Activated gamma-delta T cell (primary cell): ENCODE results near the gene CHCHD2.
"Not testable (repeated sequence)": the region's sequence is repeated elsewhere in the genome, so short reads cannot be mapped to it uniquely, and the experiment has no call there.

Experiments used
- DNase-seq: peaks from one replicate; lab custom pipeline; 2025; lab: John Stamatoyannopoulos, UW

Gene CHCHD2

DNA sequence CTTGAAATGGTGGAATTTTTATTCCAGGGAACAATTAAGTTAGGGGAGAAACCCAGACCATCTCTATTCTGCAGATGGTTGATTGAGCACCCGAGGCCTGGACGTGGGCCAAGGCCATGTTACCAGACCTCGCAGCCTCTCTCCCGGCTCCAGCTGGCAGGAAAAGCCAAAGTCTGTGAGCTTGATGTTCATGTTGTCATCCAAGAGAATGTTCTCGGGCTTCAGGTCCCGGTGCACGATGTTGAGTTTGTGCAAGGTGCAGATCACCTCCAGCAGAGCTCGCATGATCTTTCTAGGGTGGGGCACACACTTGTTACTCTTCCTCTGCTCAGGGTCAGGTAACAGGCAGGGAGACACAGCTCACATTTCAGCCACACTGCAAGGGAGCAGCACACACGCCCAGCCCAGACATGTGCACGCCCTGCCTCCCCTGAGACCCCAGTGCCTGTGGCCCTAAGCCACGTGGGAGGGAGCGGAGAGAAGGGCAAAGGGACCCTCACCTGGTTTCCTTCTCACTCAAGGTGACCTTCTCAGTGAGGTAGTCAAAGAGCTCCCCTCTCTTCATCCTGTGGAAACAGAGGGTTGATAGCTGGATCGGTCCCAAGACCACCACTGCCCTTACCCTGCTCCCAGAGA, 23.0 kb downstream of the CHCHD2 start:
- no peak for DNase-seq

DNA sequence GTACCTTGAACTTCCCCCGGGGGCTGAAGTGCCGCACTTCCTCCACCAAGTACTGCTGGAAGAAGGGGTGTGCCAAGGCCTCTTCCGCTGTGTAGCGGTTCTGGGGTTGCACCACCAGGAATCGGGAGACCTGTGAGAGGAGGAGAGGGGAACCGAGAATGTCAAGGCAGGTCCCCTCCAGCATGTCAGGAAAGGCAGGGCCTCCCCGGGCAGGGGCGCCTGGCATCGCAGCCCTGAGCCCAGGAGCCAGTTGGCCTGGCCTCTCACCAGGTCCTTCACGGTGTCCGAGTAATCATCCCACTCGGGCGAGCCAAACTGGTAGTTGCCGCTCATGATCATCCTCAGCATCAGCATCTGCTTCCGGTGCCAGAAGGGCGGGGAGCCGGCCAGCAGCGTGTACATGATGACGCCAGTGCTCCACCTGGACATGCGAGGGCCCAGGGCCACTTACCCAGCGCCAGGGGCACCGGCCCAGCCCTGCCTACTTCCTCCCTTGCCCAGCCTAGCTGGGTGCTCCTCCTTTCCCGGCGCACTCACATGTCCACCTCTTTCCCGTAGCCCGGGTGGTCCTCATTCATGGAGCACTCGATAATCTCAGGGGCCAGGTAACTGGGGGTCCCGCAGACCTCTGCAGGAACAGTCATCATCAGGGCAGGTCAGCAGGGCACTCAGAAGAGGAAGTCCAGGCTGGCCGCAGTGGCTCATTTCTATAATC, 24.5 kb downstream of the CHCHD2 start:
- DNase-seq, result no peak

DNA sequence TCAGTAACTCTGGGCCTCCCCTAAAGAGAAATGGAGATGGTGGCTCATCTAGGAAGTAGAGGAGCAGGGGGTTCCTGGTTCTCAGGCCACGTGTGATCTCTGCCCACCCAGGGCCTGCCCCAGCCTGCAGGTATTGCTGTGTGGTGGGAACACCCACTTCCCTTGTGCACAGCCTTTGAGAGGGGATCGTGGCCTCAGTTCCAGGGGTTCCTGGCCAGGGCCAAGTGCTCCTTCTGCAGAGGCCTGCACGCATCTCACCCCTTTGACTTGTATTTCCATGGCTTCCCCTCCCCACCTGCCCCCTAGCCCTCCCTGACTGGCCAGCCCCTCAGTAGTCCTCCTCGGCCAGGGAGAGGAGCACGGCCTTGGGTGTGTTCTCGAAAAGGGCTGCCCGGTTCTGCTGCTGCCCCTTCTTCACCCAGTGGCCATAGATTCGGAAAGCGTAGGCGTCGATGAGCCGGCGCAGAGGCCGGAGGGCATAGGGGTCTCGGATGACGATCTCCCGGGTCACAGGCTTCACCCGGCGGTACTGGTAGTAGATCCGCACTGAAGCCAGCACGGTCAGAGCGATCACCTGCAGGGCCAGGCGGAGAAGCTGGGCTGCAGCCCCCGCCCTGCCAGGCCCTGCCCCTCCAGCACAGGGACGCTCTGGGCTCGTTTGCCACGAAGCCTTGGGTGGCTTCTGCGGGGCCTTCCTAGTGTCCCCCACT, 25.4 kb downstream of the CHCHD2 start:
- not testable (repeated sequence) for DNase-seq

DNA sequence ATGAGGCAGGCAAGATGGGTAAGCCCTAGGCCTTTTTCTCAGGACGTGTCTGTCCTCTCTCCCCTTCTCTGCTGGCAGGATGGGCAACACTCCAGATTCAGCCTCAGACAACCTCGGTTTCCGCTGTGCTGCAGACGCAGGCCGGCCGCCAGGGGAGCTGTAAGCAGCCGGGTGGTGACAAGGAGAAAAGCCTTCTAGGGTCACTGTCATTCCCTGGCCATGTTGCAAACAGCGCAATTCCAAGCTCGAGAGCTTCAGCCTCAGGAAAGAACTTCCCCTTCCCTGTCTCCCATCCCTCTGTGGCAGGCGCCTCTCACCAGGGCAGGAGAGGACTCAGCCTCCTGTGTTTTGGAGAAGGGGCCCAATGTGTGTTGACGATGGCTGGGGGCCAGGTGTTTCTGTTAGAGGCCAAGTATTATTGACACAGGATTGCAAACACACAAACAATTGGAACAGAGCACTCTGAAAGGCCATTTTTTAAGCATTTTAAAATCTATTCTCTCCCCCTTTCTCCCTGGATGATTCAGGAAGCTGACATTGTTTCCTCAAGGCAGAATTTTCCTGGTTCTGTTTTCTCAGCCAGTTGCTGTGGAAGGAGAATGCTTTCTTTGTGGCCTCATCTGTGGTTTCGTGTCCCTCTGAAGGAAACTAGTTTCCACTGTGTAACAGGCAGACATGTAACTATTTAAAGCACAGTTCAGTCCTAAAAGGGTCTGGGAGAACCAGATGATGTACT, 26.7 kb downstream of the CHCHD2 start:
- no peak for DNase-seq

DNA sequence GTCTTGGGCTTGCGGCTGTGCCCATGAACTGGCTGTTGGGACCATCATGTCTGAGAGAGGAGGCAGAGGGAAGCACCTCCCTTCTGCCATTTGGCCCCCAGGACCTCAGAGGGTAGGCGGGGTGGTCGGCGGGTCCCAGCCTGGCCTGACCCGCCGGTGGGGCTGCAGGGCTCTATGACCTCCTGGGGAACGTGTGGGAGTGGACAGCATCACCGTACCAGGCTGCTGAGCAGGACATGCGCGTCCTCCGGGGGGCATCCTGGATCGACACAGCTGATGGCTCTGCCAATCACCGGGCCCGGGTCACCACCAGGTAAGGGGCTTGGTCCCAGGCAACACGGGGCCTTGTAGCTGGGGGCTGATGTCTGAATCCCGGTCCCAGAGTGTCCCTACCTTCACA, 28.1 kb downstream of the CHCHD2 start:
- no peak for DNase-seq

DNA sequence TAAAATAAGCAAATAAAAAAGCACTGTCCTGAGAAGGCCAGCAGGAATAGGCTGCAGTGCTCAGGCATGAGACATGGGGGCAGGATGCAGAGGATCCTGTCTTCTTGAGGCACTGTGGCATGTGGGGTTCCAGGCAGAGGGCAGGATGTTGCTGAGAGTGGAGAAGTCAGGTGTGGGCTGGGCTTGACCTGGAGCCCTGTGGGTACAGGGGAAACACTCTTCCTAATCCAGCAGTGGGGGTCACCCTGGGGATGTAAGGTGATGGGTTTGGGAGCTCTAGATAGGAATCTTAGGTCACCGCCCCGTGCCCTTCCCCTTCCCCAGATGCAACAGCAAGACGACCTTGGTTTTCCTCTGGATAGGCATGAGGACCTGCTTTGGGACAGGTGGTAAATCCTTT, 28.6 kb downstream of the CHCHD2 start:
- DNase-seq, result no peak

DNA sequence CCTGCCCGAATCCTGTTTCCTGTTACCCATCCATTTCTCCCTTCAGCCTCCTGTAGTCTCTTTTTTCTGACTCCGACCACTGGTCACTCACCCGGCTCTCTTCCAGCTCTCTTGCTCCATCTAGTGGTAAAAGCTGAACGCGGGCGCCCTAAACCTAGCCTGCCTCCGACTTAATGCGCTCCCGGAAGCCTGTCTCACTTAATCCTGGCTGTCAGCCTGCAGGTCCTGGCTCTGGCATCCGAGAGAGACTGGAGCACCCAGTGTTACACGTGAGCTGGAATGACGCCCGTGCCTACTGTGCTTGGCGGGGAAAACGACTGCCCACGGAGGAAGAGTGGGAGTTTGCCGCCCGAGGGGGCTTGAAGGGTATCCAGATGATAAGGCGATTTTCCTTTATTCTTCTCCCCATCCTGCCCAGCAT, 31.9 kb downstream of the CHCHD2 start:
- no peak for DNase-seq

DNA sequence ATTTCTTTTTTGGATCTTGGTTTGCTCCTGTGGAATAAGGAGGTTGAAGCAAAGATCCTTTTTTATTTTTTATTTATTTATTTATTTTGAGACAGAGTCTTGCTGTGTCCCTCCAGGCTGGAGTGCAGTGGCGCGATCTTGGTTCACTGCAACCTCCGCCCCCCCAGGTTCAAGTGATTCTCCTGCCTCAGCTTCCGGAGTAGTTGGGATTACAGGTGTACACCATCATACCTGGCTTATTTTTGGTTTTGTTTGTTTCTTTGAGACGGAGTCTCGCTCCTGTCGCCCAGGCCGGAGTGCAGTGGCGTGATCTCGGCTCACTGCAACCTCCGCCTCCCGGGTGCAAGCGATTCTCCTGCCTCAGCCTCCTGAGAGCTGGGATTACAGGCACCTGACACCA, 39.9 kb downstream of the CHCHD2 start:
- DNase-seq, result not testable (repeated sequence)

DNA sequence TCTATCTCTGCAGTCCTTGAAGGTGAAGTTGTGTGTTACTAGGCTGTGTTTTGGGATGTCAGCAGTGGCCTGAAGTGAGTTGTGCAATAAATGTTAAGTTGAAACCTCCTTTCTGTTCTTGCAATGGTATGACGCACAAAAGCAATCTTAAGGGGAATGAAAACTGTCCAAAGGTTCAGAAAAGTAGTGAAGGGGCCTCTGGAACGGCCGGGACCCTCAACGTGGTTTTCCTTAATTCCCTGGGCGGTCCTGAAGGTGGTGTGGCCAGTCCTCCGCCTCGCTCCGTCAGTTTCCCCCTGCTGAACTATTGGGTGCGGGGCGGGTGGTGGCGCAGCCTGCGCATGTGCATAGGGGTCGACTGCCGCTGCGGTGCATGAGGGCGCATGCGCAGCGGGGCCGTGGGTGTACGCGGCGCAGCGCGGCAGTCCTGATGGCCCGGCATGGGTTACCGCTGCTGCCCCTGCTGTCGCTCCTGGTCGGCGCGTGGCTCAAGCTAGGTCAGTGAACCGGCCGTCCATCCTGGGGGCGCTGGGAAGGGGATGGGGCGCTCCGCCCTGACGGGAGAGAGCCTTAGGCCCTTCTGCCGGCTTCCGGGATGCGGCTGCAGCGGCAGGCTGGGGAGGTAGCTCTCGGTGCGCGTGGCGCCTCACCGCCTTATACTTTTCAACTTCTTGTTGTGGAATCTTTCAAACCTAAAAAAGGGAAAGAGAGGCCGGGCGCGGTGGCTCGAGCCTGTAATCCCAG, 42.2 kb downstream of the CHCHD2 start, which contains the start of gene SUMF2:
Gene SUMF2 (plus strand): TSS at position 405 of the 744 bp plus-strand sequence. CDS start 26 bp downstream, at position 431.
- DNase-seq, result peak; percentile 79

DNA sequence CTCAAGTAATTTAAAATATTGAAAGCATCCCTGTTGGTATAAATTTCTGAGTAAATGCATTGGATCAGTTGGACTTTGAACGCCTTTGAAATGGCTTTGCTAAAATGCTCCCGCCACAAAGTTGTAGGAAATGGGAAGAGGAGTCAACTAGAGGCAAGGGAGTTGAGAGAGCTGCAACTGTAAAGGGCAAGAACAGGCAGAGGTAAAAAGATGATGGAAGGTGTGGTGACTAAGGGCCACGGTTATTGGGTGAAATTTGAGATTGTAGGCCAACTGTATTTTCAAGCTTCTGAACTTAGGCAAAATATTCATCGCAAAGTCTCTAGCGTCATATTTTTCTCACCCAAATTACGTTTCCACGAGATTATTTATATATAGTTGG, 42.8 kb downstream of the CHCHD2 start:
- no peak for DNase-seq

DNA sequence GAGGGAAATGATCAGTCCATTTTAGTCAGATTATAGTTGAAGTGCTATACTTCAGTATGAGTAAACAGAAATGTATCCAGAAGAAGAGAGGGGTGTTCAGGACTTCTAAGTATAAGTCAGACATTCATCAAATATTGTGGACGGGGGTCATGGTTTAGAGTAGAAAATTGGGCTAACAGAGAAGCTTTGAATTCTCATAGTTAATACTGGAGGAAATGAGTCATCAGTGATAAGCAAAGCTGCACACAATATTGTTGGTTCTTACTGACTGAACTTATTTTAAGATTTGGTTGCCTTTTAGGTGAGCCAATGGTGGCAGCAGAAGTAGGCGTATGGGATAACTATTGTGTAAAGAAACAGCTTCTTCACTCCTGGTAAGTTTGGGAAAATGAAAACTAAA, 43.9 kb downstream of the CHCHD2 start:
- DNase-seq, result no peak

DNA sequence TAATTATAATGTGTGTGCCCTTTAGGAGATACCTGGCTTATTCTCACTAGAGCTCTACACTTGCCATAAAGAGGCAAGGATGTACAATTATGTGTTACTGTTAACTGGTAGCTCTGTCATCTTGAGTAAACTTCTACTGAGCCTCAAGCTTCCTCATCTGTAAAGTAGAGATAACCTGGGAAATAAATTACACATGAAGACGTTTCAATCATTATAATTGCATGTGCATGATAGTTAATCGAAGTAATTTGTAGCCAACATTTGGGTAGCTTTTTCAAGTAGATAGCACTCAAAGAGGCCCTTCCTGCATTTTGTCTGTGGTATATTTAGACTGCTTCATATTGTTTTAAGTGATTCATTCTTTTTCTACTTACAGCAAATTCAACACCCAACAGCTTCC, 52.3 kb downstream of the CHCHD2 start:
- no peak for DNase-seq

DNA sequence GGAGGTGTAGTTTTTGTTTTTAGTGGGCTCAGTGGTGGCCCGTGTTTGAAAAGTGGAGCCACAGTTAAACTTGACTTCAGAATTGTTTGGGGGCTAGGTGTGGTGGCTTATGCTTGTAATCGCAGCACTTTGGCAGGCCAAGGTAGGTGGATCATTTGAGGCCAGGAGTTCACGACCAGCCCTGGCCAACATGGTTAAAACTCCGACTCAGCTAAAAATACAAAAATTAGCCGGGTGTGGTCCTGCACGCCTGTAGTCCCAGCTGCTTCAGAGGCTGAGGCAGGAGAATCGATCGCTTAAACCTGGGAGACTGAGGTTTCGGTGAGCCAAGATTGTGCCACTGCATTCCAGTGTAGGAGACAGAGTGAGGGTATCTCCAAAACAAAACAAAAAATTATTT, 52.9 kb downstream of the CHCHD2 start:
- DNase-seq, result no peak
